ENCODE results near the gene CHST11. TPM values are rescaled to one million over a fixed set of nuclear protein-coding genes. Genes with fewer than 3 reads are reported as not detected.

CHST11 gene
- total RNA-seq, 1 donor from 2014 or later, result 11.4 TPM

DNA sequence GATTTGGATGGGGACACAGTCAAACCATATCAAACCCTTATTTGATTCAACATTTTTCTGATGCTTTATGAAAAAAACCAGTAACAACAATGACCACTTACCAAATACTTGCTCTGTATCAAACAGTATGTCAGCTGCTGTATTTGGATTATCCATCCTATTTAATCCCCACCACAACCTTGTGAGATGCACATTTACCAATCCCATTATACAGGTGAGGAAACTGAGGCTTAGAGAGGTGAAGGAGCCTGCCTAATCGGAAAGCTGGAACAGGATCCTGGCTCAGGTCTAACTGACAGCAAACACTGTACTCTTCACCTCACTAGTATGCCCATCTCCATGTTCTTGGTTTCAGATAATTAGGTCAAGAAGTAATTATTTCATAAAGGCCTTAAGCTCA lies 13.8 kb downstream of the CHST11 start:
- H3K36me3 Mint-ChIP-seq (ENCODE audit: insufficient read depth), result no peaks in the 10 kb centered on the region
- H3K27ac Mint-ChIP-seq, result no peak overlapping the region
- H3K4me1 Mint-ChIP-seq (ENCODE audit: low read depth), result peaks cover 2% of the 10 kb centered on the region
- DNase-seq (ENCODE audit: low spot score, unreplicated experiment), result no peak
- H3K27me3 Mint-ChIP-seq, result no peaks in the 10 kb centered on the region
- H3K4me3 Mint-ChIP-seq (ENCODE audit: low read depth), result no peak overlapping the region
- TF ChIP-seq, protein P1, sequence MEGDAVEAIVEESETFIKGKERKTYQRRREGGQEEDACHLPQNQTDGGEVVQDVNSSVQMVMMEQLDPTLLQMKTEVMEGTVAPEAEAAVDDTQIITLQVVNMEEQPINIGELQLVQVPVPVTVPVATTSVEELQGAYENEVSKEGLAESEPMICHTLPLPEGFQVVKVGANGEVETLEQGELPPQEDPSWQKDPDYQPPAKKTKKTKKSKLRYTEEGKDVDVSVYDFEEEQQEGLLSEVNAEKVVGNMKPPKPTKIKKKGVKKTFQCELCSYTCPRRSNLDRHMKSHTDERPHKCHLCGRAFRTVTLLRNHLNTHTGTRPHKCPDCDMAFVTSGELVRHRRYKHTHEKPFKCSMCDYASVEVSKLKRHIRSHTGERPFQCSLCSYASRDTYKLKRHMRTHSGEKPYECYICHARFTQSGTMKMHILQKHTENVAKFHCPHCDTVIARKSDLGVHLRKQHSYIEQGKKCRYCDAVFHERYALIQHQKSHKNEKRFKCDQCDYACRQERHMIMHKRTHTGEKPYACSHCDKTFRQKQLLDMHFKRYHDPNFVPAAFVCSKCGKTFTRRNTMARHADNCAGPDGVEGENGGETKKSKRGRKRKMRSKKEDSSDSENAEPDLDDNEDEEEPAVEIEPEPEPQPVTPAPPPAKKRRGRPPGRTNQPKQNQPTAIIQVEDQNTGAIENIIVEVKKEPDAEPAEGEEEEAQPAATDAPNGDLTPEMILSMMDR (IDR thresholded peaks at IDR 0.05; ENCODE audit: unreplicated experiment), result no peak
- H3K9me3 Mint-ChIP-seq (ENCODE audit: low read depth), result no peaks in the 10 kb centered on the region

DNA sequence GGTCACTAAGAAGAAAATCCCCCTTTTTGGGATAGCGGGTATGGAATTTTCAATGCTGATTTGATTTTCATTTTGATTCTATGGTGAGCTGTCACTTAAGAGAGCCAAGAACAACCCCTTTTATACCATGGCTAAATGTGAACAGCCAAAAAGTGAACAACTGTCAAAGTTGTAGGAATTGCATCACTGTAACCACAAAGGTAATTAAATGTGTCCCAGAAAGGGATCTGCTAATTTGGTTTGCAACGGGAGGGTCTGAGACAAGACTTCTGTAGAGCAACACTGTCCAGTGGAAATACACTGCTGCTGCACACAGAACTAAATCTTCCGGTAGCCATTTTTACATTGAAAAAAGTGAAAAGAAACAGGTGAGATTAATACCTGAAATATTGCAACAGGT lies 14.6 kb downstream of the CHST11 start:
- Mint-ChIP-seq H3K27me3 (no peaks in the 10 kb centered on the region), H3K36me3 (ENCODE audit: insufficient read depth) (no peaks in the 10 kb centered on the region), H3K4me3 (ENCODE audit: low read depth) (no peak overlapping the region), H3K9me3 (ENCODE audit: low read depth) (no peaks in the 10 kb centered on the region), H3K4me1 (ENCODE audit: low read depth) (peaks cover 2% of the 10 kb centered on the region), H3K27ac (no peak overlapping the region)
- DNase-seq (ENCODE audit: low spot score, unreplicated experiment), result no peak
- TF ChIP-seq, protein P1 (IDR thresholded peaks at IDR 0.05; ENCODE audit: unreplicated experiment), result no peak

DNA sequence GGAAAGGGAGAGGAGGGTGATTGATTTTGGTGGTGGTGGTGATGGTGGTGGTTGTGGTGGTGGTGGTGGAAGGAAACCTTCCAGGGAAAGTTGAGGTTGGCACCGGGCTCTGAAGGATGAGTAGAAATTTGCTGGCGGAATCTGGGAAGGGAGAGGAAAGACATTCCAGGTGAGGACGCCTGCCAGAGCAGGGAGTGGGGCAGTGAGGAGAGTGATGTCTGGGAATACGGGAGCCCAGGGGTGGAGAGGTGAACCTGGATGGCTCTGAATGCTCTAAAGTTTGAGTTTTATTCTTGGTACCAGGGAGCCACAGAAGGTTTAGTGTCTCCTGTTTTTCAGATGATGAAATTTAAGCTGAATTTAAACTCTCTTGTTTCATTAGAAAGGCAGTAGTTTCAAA lies 16.0 kb downstream of the CHST11 start:
- no peak overlapping the region for H3K27ac Mint-ChIP-seq
- peaks cover 2% of the 10 kb centered on the region for H3K4me1 Mint-ChIP-seq (ENCODE audit: low read depth)
- H3K9me3 Mint-ChIP-seq (ENCODE audit: low read depth), result no peaks in the 10 kb centered on the region
- DNase-seq (ENCODE audit: low spot score, unreplicated experiment), result no peak
- H3K36me3 Mint-ChIP-seq (ENCODE audit: insufficient read depth), result no peaks in the 10 kb centered on the region
- H3K4me3 Mint-ChIP-seq (ENCODE audit: low read depth), result no peak overlapping the region
- H3K27me3 Mint-ChIP-seq, result no peaks in the 10 kb centered on the region
- TF ChIP-seq, protein P1 (IDR thresholded peaks at IDR 0.05; ENCODE audit: unreplicated experiment), result no peak

DNA sequence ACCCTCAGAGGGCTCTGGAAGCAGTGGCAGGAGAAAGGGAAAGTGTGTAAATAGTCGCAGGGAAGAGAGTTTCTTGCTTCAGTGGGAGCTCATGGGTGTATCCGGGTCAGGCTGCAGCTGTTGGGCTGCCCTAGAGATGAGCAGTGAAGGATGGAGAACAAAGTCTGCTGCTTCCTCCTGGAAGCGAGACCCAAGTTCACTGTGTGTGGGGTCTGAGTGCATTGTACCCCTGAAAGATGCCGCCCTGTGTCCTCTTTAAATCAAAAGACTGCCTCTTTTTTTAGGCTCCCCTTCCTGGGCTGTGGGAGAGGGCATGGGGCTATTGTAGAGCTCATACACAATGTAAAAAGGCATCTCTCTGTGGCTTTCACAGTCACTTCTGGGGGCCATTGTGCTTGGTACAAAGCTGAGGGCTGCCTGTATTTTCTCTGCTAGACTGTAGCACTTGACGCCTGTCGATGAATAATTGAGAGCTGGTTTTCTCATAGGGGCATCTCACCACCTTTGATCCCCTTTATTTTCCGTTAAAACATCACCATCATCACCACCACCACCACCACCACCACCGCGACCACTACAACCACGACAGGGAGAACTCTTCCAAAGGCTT lies 16.7 kb downstream of the CHST11 start:
- no peak overlapping the region for H3K4me3 Mint-ChIP-seq (ENCODE audit: low read depth)
- no peak overlapping the region for H3K27ac Mint-ChIP-seq
- H3K36me3 Mint-ChIP-seq (ENCODE audit: insufficient read depth), result no peaks in the 10 kb centered on the region
- no peaks in the 10 kb centered on the region for H3K27me3 Mint-ChIP-seq
- H3K9me3 Mint-ChIP-seq (ENCODE audit: low read depth), result no peaks in the 10 kb centered on the region
- DNase-seq (ENCODE audit: low spot score, unreplicated experiment), result no peak
- TF ChIP-seq, protein P1 (IDR thresholded peaks at IDR 0.05; ENCODE audit: unreplicated experiment), result no peak
- H3K4me1 Mint-ChIP-seq (ENCODE audit: low read depth), result peaks cover 2% of the 10 kb centered on the region

DNA sequence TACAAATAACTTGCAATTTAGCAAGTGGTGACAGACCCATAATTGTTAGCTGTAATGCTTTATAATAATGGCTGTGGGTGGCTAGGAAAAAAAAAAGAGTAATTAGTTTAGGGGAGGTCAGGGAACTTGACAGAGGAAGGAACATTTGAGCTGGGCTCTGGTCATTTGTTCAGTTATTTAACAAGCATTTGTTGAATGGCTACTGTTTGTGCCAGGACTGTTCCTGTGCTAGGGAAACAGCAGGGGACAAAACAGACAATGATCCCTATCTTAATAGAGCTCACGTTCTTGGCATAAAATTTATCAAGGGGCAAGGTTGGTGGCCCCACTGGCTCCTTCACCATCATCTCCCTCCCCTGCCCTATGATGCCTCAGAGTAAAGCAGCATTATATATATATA lies 18.5 kb downstream of the CHST11 start:
- no peaks in the 10 kb centered on the region for H3K27me3 Mint-ChIP-seq
- no peak for DNase-seq (ENCODE audit: low spot score, unreplicated experiment)
- H3K4me1 Mint-ChIP-seq (ENCODE audit: low read depth), result peaks cover 2% of the 10 kb centered on the region
- no peaks in the 10 kb centered on the region for H3K9me3 Mint-ChIP-seq (ENCODE audit: low read depth)
- H3K4me3 Mint-ChIP-seq (ENCODE audit: low read depth), result no peak overlapping the region
- TF ChIP-seq, protein P1 (IDR thresholded peaks at IDR 0.05; ENCODE audit: unreplicated experiment), result no peak
- no peaks in the 10 kb centered on the region for H3K36me3 Mint-ChIP-seq (ENCODE audit: insufficient read depth)
- H3K27ac Mint-ChIP-seq, result no peak overlapping the region
